ENCODE results near the gene PRKCB.
"Not testable (repeated sequence)": the region's sequence is repeated elsewhere in the genome, so short reads cannot be mapped to it uniquely, and the experiment has no call there.

Gene PRKCB

DNA sequence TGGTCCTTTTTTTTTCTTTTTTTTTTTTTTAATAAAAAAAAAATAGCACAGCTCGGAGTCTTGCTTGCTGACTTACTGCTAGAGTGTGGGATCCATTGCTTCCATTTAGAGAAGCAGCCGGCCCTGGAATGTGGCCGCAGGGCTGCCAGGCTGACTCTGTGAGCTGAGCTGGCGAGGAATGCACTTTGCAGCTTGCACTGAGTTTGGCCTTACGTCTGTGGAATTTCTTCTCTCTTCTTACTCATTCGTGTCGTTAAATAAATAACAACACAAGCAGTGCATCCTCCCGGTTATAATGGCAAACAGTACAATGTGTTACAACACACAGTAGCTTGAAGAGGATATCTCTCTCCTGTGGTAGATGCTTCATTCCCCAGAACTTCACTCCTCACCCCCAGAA, 69.2 kb downstream of the PRKCB start:
- DNase-seq = no peak

- peak; percentile 95 for DNase-seq
Measured at GRCh38 chr16:23907457-23907902, 71.7 kb downstream of the PRKCB start.

DNA sequence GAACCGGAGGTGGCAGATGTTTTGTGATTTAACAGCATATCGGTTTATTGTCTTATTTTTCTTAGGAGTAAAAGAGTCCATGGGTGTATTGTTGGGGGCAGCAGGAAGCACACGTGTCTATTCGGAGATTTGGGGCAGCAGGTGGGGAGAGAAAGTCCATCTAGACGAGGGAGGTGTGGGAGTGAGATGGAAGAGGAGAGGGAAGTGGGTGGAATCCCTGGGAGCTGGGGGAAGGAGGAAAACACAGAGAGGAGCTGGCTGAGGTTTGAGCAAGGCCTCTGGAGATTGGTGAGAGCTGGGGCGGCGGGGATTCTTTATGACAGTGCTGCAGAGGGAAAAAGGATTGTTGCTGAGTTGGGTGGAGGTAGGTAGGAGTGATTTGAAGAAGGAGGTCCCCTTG, 72.1 kb downstream of the PRKCB start:
- DNase-seq = no peak

DNA sequence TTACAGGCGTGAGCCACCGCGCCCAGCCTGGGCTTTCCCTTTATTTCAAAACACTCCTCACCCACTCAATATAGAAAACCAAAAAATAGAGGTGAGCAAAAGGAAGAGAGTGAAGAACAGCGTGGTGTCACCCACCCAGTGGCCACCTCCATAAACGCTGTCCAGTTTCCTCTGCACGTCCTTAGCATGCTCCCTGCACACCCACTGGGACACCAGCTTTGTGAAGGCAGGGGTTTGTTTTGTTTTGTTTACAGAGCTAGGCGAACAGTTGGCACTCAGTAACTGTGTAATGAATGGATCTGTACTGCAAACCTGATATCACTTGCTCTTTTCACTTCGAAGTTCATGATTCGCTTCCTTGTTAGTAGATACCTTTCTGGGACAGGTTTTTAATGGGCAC, 73.0 kb downstream of the PRKCB start:
- no peak for DNase-seq

DNA sequence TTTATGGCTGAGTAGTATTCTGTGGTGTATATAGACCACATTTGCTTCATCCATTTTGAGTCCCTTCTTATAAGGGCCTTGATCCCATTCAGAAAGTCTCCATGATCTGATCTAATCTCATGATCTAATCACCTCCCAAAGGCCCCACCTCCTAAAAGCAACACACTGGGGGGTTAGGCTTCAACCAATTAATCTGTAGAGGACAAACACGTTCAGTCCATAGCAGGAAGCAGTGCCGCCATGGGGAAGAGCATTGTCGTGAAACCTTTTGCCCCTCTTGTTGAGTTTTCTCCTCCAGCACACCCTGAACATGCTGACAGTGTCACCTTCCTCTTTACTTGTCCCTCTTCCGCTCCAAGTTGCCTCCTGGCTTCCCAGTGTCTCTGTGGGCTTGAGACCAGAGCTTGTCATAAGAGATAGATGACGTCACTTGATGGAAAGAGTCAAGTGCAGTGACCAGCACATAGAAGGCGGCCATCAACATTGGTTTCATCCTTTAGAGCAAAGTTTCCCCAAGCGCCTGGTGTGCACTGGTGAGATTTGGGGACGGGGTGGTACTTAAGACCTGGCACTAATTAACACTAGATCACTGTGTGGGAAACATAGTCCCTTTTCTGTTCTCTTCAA, 74.1 kb downstream of the PRKCB start:
- DNase-seq = no peak

DNA sequence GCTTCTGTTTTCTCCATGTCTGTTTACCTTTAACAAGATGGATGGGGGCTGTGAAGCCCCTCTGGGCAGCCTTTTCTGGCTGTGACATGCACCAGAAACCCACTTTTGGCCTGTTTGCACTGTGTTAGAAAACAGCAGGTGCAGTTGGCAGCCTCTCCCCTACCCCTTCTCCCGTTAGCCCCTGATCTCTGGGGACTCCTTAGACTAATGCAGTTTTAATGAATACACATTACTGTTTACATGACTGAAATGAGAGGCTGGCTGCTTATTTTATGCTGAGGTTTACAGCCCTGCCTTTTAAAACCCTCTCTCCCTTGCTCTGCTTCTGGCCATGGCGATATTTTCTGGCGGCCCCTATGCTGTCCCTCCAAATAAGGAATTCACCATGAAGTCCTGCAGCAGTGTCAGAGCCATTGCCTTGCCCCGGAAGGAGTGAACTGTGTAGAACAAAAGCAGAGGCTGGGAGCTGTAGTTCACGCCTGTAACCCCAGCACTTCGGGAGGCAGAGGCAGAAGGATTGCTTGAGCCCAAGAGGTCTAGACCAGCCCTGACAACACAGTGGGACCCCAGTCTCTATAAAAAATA, 79.3 kb downstream of the PRKCB start:
- no peak for DNase-seq

GRCh38 chr16:23916552-23916951, 80.8 kb downstream of the PRKCB start:
- DNase-seq = not testable (repeated sequence)

DNA sequence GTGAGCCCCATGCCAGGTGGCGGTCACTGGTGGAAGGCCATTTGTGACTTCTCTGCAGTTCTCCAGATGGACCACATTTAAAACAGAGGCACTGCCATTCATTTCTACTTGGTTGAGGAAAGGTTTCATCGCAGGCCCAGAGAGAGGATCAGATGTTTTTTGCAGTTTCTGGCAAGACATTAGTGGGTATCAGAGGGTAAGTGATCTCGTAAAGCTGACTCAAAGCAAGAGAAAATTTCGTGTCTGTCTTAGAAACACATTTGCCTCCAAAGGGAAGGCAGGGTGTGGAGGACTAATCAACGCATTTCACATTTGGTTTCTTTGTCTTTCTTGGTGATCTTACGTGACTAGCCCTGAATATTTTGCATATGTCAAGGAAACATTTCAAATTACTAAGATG, 81.8 kb downstream of the PRKCB start:
- DNase-seq = no peak

GRCh38 chr16:23920446-23920845, 84.7 kb downstream of the PRKCB start:
- no peak for DNase-seq

GRCh38 chr16:23920899-23921298, 85.1 kb downstream of the PRKCB start:
- no peak for DNase-seq

DNA sequence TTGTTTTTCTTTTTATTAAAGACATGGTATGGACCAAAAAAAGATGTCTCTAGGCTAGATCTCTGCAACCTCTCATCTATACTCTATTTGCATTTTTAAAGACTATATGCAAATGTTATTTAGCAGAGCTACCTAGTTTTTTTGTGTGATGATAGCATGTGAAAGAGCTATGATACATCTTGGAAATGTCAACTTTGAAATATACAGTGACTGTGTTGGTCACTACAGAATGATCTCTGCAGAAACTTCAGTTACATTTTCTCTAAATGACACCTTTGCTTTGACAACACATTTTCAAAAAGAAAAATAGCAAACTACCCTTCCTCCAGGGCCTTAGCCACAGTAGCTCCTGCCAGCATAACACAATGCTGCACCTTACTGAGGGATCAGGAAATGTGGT, 86.6 kb downstream of the PRKCB start:
- DNase-seq = no peak

GRCh38 chr16:23924128-23924527, 88.3 kb downstream of the PRKCB start:
- DNase-seq = no peak

GRCh38 chr16:23927796-23928195, 92.0 kb downstream of the PRKCB start:
- no peak for DNase-seq

DNA sequence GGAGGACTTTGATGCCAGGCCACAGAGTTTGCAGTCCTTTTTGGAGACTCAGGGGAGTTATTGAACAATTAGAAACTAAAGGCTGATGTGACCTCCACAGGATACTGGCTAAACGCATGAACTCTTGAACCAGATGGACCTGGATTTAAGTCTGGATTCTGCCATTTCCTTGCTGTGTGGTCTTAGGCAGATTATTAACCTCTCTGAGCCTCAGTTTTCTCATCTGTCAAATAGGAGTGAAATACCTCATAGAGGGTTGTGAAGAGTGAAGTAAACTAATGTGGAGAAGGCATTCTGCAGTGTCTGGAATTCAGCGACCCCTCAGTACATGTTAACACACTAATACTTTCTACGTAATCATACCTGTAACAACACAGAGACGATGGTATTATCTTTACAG, 93.5 kb downstream of the PRKCB start:
- no peak for DNase-seq

DNA sequence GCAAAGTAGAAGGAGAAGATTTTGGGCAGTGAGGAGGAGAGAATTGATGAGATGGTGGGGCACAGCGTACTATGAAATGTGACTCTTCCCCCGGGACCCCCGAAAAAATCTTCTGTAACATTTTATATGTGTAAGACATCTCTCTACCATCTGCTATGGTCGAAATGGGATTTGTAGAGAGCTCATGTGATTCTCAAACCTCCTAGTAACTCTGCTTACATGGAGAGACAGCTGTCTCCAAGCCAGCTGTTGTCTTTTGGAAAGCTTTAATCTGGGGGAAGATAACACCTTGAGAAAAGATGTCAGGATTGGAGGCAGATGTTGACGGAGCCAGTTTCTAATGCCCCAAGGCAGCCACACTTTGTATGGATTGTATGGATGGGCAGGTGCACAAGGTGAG, 94.1 kb downstream of the PRKCB start:
- no peak for DNase-seq

GRCh38 chr16:23930791-23931190, 95.0 kb downstream of the PRKCB start:
- DNase-seq = no peak

GRCh38 chr16:23931199-23931598, 95.4 kb downstream of the PRKCB start:
- DNase-seq = no peak

GRCh38 chr16:23933650-23934049, 97.9 kb downstream of the PRKCB start:
- not testable (repeated sequence) for DNase-seq

GRCh38 chr16:23934610-23935236, 98.9 kb downstream of the PRKCB start:
- DNase-seq = no peak

DNA sequence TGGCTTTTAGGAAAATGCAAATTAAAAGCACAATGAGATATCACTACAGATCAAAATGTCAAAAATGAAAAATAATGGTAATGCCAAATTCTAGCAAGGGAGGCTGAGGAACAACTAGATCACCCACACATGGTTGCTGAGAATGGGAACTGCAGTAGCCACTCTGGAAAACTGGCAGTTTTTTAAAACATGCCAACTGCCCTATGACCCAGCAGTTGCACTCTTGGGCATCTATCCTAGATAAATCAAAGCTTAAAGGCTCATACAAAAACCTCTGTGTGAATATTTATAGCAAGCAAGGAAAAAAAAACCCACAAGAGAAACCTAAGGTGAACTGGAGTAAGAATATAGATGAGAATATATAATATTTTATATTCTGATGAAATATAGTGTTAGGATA, 104.3 kb downstream of the PRKCB start:
- no peak for DNase-seq

- DNase-seq = no peak
Measured at GRCh38 chr16:23941025-23941424, 105.2 kb downstream of the PRKCB start.

DNA sequence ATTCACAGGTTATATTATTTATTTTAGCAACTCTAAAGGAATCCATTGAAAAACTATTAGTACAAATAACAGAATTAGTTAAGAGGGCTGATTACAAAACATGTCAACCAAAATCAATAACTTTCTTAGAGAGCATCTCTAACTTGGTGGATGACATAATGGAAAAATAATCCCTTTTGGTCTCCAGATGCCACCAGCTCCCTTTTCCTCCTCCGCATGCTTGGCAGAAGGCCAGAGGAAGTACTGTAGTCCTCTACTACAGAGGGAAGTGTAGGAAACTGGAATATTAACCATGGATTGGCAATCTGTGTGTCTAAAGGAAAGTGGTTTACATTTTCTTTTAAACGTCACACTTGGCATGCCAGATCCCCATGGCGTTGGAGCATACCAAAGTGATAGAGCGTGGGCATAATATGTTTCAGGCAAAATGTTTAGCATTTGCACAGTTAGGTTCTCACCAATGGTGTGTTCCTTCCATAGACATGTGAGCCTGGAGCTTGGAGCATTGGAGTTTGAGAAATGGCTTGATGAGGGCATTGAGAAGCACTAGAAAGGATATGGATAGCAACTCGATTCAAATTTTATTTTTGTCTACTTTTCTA, 106.3 kb downstream of the PRKCB start:
- no peak for DNase-seq

DNA sequence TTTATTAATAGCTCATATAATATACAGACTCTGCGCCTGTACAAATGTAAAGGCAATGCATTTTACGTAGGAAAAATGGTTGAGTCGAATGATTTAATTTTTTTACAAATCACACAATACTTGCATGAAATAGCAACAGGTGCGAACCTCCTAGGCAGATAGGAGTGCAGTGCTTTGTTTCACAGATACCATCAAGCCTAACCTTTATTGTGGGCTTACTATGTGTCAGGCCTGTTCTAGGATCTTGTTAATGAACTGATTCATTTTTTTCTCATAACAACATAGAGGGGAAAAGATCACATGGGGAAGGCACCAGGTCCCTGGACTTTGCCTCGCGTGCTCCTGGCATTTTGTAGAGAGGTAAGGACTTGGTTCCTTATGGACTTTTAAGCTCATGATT, 107.8 kb downstream of the PRKCB start:
- DNase-seq = no peak

GRCh38 chr16:23944381-23944780, 108.6 kb downstream of the PRKCB start:
- DNase-seq = no peak

Data from hematopoietic multipotent progenitor cell treated with erythropoietin and hydrocortisone succinate and interleukin-3 and kit ligand, for 8 days (in vitro differentiated cells).